ENCODE results near the gene JAKMIP2.

GRCh38 chr5:147780924-147781573, 1.5 kb downstream of the JAKMIP2 start:
- no peak for TF ChIP-seq EZH2phosphoT487 (IDR thresholded peaks at IDR 0.05; ENCODE audit: insufficient read depth, low read depth)
- no peak for TF ChIP-seq EZH2 (IDR thresholded peaks at IDR 0.05; ENCODE audit: insufficient read depth, poor library complexity, severe bottlenecking)

All from GM23248 (cell line).